HepG2 (cell line): ENCODE data around the gene COMMD10. TPM values are rescaled to one million over a fixed set of nuclear protein-coding genes. Genes with fewer than 3 reads are reported as not detected.
"Not testable (repeated sequence)": the region's sequence is repeated elsewhere in the genome, so short reads cannot be mapped to it uniquely, and the experiment has no call there.

Experiments
- ATAC-seq: fragments of 200-7000 bp; cut with Tn5 transposase; 3 replicates; pipeline ENCODE4 v1.9.1; 2020; ENCODE audit warnings: mild to moderate bottlenecking, moderate library complexity
- BruUV-seq: library from RNA; stranded (reverse); fragments of 400-500 nt; replicated peaks from 2 replicates; lab custom pipeline; 2021; lab: Mats Ljungman, UMichigan
- CTCF ChIA-PET: fragments of 300-600 bp; formaldehyde crosslinking; extraction: SDS; loops from one replicate; lab custom pipeline; 2021; ENCODE audit warnings: low total read pairs, inconsistent platforms, low intra/inter-chr PET ratio; lab: Yijun Ruan, JAX
- POLR2A ChIA-PET: fragments of 350-600 bp; sonication (Branson Sonifier 250); formaldehyde crosslinking; loops from one replicate; lab custom pipeline; 2020; ENCODE audit warnings: antibody characterized with exemption, inconsistent platforms; lab: Yijun Ruan, JAX
- DNase-seq: peaks from one replicate; pipeline ENCODE4 v3.0.0-alpha.2; 2015; ENCODE audit warnings: low spot score
- FAIRE-seq: peaks from 3 replicates; lab custom pipeline; 2011; peaks lifted over from hg19 to GRCh38; lab: Jason Lieb, UNC
- H2AFZ ChIP-seq: one replicate; pipeline ENCODE4 v1.6.1; 2011; ENCODE audit warnings: low read length, inconsistent platforms
- H3K27ac ChIP-seq: fragments of 300-600 bp; 3 replicates; pipeline ENCODE4 v1.8.0; 2011; ENCODE audit warnings: mixed run types, mild to moderate bottlenecking, mixed read lengths, low read length, inconsistent platforms; ENCODE audit not compliant: insufficient read depth; ENCODE audit errors: extremely low read length
- H3K27me3 ChIP-seq, 2 experiments: fragments of 200-600 bp in 1 of 2; 2 replicates in 1 of 2; 3 replicates in 1 of 2; pipeline versions ENCODE4 v1.6.0 to v1.8.0; 2011; ENCODE audit warnings: low read length in 2 of 2, mild to moderate bottlenecking in 2 of 2, moderate library complexity in 2 of 2, inconsistent platforms in 1 of 2; ENCODE audit not compliant: insufficient read depth in 2 of 2, control insufficient read depth in 1 of 2
- H3K36me3 ChIP-seq, 2 experiments: fragments of 200-600 bp in 1 of 2; replicated peaks in 1 of 2; 2 replicates in 1 of 2; 3 replicates in 1 of 2; pipeline versions ENCODE4 v1.5.1 to v1.8.0; 2011; ENCODE audit warnings: low read length in 2 of 2, inconsistent platforms in 1 of 2; ENCODE audit not compliant: insufficient read depth in 2 of 2, control insufficient read depth in 1 of 2
- H3K4me1 ChIP-seq: 2 replicates; pipeline ENCODE4 v1.5.1; 2012; ENCODE audit warnings: low read length, inconsistent platforms; ENCODE audit not compliant: insufficient read depth
- H3K4me2 ChIP-seq: 2 replicates; pipeline ENCODE4 v1.6.0; 2011; ENCODE audit warnings: low read depth, low read length, inconsistent platforms
- H3K4me3 ChIP-seq, 3 experiments: fragments of 200-600 bp in 1 of 3; sonication (generic), shearing (Covaris generic) in 1 of 3; replicated peaks in 1 of 3; 2 replicates each; pipeline ENCODE4 v1.5.1; 2011 to 2016; ENCODE audit warnings: low read length in 3 of 3, inconsistent platforms in 2 of 3, low read depth in 2 of 3, mild to moderate bottlenecking in 2 of 3, control low read depth in 1 of 3, mixed read lengths in 1 of 3; ENCODE audit not compliant: insufficient read depth in 1 of 3
- H3K79me2 ChIP-seq: one replicate; pipeline ENCODE4 v1.6.1; 2011; ENCODE audit warnings: low read length, inconsistent platforms; ENCODE audit not compliant: insufficient read depth
- H3K9ac ChIP-seq: 2 replicates; pipeline ENCODE4 v1.6.0; 2011; ENCODE audit warnings: mild to moderate bottlenecking, low read depth, low read length, inconsistent platforms; ENCODE audit not compliant: insufficient read depth
- H3K9me3 ChIP-seq: 2 replicates; pipeline ENCODE4 v1.5.1; 2012; ENCODE audit warnings: mild to moderate bottlenecking, low read length
- H4K20me1 ChIP-seq: 2 replicates; pipeline ENCODE4 v1.6.0; 2011; ENCODE audit warnings: inconsistent platforms, mild to moderate bottlenecking, low read length, moderate library complexity; ENCODE audit not compliant: insufficient read depth
- ATF5 ChIP-seq: sonication (generic); formaldehyde crosslinking; IDR thresholded peaks from 2 replicates; pipeline ENCODE4 v1.4.0; 2020; ENCODE audit warnings: mild to moderate bottlenecking, low read depth, missing genetic modification reagents
- ZNF496 ChIP-seq: sonication (generic); formaldehyde crosslinking; IDR thresholded peaks from 2 replicates; pipeline ENCODE4 v1.8.1; 2023; ENCODE audit warnings: mild to moderate bottlenecking, moderate library complexity, missing genetic modification reagents; ENCODE audit not compliant: insufficient replicate concordance
- ZNF616 ChIP-seq: sonication (generic); formaldehyde crosslinking; IDR thresholded peaks from 2 replicates; pipeline ENCODE4 v1.5.0; 2020; ENCODE audit warnings: low read depth, mild to moderate bottlenecking, missing genetic modification reagents
- WGBS: methylation state at CpG from one replicate; pipeline ENCODE4 v1.1.6; 2017; ENCODE audit warnings: low lambda C conversion rate; 5-methylcytosine and 5-hydroxymethylcytosine counted together
- in situ Hi-C: cut with HindIII; loops from 2 replicates; pipeline ENCODE4 v1.10.0; 2017; ENCODE audit warnings: low pct_unique_long_range_greater_than_20kb; ENCODE audit not compliant: extremely low pct_ligation_motif_present
- intact Hi-C: fragments of 100-400 bp; cut with micrococcal nuclease; formaldehyde crosslinking; loops from one replicate; pipeline ENCODE4 v1.10.0; 2022; ENCODE audit not compliant: unreplicated experiment
- polyA plus RNA-seq, 8 experiments: library from polyadenylated mRNA; depleted of rRNA in 3 of 8; stranded (reverse) in 7 of 8; unstranded in 1 of 8; fragments of >200 nt; fragmentation: Illumina TruSeq in 4 of 8; extraction: Trizol in 4 of 8; gene quantifications; 2 replicates each; pipeline versions ENCODE4 v1.2.1 to v1.2.3, GENCODE V29; 2011 to 2016; ENCODE audit warnings: low read depth in 4 of 8, missing spikeins in 1 of 8, mixed read lengths in 1 of 8; ENCODE audit not compliant: insufficient read depth in 1 of 8
- total RNA-seq, 5 experiments: library from RNA; depleted of rRNA; stranded (reverse); fragments of >200 nt; fragmentation: Illumina TruSeq; extraction: Trizol; gene quantifications; 2 replicates each; pipeline ENCODE4 v1.2.3, GENCODE V29; 2016; ENCODE audit warnings: low read depth in 1 of 5
- TF ChIP-seq, protein P1 (sequence below): sonication (generic); formaldehyde crosslinking; IDR thresholded peaks from 2 replicates; pipeline ENCODE4 v1.4.0; 2020; ENCODE audit warnings: missing genetic modification reagents

Gene COMMD10
- total and polyA plus RNA-seq, 2 of the 13 experiments (the other 11 are each of a cell fraction or from before 2014, with no cell fraction given): 16.9 to 39.3 TPM

- 0 out of 2 replicates have a peak, but pooled peaks have one; percentile 2 for TF ChIP-seq ATF5
- no peak for TF ChIP-seq ZNF496 (CRISPR knock-in tag)
- TF ChIP-seq ZNF616: no peak
Measured at GRCh38 chr5:116084287-116084691, 536 bp upstream of the COMMD10 start (continued).

DNA sequence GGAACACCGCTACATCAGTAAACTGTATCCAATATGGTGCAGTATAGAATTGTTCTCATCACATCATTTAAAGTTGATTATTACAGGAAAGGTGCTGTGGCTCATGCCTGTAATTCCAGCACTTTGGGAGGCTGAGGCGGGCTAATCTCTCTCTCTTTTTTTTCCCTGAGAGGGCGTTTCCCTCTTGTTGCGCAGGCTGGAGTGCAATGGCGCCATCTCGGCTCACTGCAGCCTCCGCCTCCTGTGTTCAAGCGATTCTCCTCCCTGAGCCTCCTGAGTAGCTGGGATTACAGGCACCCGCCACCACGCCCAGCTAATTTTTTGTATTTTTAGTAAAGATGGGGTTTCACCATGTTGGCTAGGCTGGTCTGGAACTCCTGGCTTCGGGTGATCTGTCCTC, 1.5 kb downstream of the COMMD10 start:
- H4K20me1 ChIP-seq, DNase-seq, H3K27me3 ChIP-seq, BruUV-seq, H3K36me3 ChIP-seq, H3K9ac ChIP-seq, H3K27ac ChIP-seq, FAIRE-seq, H2AFZ ChIP-seq, CTCF ChIA-PET, ATAC-seq, in situ Hi-C loops, H3K9me3 ChIP-seq: not testable (repeated sequence)
- peaks cover 56% of the 10 kb centered on the region for H3K4me1 ChIP-seq
- TF ChIP-seq, protein P1, sequence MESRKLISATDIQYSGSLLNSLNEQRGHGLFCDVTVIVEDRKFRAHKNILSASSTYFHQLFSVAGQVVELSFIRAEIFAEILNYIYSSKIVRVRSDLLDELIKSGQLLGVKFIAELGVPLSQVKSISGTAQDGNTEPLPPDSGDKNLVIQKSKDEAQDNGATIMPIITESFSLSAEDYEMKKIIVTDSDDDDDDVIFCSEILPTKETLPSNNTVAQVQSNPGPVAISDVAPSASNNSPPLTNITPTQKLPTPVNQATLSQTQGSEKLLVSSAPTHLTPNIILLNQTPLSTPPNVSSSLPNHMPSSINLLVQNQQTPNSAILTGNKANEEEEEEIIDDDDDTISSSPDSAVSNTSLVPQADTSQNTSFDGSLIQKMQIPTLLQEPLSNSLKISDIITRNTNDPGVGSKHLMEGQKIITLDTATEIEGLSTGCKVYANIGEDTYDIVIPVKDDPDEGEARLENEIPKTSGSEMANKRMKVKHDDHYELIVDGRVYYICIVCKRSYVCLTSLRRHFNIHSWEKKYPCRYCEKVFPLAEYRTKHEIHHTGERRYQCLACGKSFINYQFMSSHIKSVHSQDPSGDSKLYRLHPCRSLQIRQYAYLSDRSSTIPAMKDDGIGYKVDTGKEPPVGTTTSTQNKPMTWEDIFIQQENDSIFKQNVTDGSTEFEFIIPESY (CRISPR knock-in tag): peak; percentile 22; the same call in 1 of the 2 replicates
- POLR2A ChIA-PET: interaction anchor here (1.7 kb wide), 1 partner anchor 9 kb away, joined by 4 read pairs; no protein-coding TSS in a partner anchor
- H3K79me2 ChIP-seq: peaks cover 38% of the 10 kb centered on the region
- peak overlapping the region; percentile 96 for H3K4me2 ChIP-seq
- WGBS: 96% methylated on average over 11 of the region's 11 CpGs
- peak overlapping the region in 2 of 3 experiments; percentile 89 to 98; a peak in 4 of 6 replicates for H3K4me3 ChIP-seq
- intact Hi-C loops: loop anchor here (5.0 kb wide), 2 partner anchors 244 to 459 kb away; partner anchors contain the start of genes AP3S1, ATG12 and TMED7
